HG03280 (cell line): Measurements from ENCODE around the gene COPS3.
"Not testable (repeated sequence)": the region's sequence is repeated elsewhere in the genome, so short reads cannot be mapped to it uniquely, and the experiment has no call there.

Experiments
- ATAC-seq: cut with Tn5 transposase; IDR thresholded peaks from one replicate; pipeline ENCODE4 v1.9.1; 2021; ENCODE audit warnings: mild to moderate bottlenecking, moderate library complexity; ENCODE audit not compliant: unreplicated experiment

COPS3 gene

GRCh38 chr17:17303010-17303846 lies 22.2 kb upstream of the COPS3 start, which contains the start of gene NT5M:
Gene NT5M, plus strand, starts transcription at chr17:17303373. Its CDS starts 178 bp downstream, at chr17:17303551.
- ATAC-seq: peak; percentile 62

DNA sequence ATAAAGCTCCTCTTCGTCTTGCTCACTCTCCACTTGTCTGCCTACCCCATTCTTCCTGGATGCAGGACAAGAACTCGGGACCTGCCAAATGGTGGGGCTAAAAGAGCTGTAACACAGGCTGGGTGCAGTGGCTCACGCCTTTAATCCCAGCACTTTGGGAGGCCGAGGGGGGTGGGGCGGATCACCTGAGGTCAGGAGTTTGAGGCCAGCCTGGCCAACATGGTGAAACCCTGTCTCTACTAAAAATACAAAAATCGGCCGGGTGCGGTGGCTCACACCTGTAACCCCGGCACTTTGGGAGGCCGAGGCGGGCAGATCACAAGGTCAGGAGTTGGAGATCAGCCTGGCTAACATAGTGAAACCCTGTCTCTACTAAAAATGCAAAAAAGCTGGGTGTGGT lies 20.6 kb upstream of the COPS3 start:
- not testable (repeated sequence) for ATAC-seq

DNA sequence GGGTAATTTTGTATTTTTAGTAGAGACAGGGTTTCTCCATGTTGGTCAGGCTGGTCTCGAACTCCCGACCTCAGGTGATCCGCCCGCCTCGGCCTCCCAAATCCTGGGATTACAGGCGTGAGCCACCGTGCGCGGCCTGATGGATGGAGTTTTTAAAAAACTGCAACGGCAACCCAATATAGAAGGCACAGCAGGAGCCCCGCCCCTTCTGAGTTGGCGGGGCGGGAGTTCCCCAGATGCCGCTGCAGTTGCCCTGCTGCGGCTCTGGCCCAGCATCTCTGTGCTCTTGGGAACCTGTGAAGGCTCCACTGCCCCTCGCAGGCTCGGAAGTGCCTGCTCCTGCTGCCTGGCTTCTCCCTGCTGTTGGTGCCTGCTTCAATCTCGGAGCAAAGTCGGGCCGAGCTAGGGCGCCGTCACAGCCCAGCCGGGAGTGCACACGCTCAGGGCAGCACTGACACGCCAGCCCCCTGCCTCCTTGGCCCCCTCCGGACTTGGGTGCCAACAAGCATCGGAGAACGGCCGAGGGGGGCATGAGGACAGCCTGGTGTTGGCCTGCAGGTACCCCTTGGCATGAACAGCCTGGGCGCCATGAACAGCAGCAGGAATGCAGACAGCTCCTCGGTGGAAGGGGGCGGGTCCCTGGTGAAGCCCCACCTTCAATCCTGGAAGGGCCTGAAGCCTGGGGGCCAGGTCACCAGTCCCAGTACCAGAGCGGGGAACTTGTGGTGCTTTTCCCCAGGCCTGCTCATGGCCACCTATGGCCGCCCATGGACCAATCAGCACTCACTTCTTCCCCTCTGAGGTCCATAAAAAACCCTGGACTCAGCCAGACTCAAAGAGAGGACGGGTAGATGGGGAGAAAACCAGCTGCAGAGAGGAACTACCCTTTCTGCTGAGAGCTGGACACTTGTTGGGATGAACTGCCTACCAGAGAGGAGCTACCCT lies 19.9 kb upstream of the COPS3 start:
- ATAC-seq: no peak

GRCh38 chr17:17298108-17298507 lies 17.1 kb upstream of the COPS3 start:
- ATAC-seq: no peak

- ATAC-seq: no peak
Measured at GRCh38 chr17:17297217-17297616, 16.2 kb upstream of the COPS3 start.

- no peak for ATAC-seq
Measured at GRCh38 chr17:17295141-17295540, 14.1 kb upstream of the COPS3 start.

GRCh38 chr17:17289701-17290100 lies 8.7 kb upstream of the COPS3 start:
- no peak for ATAC-seq

GRCh38 chr17:17289086-17289485 lies 8.0 kb upstream of the COPS3 start:
- ATAC-seq: no peak

- ATAC-seq: no peak
Measured at GRCh38 chr17:17285951-17286350, 4.9 kb upstream of the COPS3 start.

DNA sequence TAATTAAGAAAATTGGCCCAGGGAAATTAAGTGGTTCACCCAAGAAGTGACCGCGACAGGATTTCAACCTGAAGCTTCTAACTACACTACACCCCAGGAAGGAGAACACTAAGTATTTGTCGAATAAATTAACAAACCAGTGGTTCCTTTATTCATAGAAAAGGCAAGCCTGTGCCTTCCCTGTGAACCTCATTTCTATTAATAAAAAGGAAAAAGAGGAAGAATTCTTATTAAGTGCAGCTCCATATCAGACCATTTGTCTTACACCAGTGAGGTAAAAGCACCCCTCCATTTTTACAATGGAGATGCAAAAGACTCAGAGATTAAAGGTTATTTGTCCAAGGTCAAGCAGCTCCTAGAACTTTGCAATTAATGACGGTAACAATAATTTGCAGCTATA lies 1.7 kb downstream of the COPS3 start:
- no peak for ATAC-seq

- ATAC-seq: not testable (repeated sequence)
Measured at GRCh38 chr17:17277431-17277830, 3.6 kb downstream of the COPS3 start.

- no peak for ATAC-seq
Measured at GRCh38 chr17:17275971-17276370, 5.1 kb downstream of the COPS3 start.

DNA sequence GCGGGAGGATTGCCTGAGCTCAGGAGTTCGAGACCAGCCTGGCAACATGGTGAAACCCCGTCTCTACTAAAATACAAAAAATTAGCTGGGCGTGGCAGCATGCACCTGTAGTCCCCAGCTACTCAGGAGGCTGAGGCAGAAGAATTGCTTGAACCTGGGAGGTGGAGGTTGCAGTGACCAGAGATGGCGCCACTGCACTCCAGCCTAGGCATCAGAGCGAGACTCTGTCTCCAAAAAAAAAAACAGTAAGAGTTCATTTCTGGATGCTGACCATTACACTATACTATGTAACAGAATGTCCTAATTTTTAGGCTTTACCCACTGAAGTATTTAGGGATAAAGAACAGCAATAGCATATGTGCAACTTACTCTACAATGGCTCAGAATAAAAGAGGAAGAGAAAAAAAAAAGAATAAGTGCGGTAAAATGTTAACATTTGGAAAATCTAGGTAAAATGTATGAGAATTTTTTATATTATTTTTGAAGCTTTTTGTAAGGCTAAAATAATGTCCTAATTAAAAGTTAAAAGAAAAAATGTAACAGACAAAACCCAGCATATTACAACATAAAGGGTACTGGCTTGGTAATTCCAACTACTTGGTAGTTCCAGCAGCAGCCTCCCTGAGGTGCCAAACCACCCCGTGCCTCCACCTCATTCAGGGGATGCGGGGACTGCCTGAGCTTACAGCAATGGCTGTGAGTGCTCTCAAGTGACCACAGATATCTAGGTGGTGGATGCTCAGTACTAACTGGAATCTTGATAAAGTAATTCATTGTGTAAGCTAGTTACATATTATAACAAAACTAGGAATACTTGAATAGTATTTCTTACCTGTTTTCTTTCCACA lies 10.9 kb downstream of the COPS3 start:
- no peak for ATAC-seq

DNA sequence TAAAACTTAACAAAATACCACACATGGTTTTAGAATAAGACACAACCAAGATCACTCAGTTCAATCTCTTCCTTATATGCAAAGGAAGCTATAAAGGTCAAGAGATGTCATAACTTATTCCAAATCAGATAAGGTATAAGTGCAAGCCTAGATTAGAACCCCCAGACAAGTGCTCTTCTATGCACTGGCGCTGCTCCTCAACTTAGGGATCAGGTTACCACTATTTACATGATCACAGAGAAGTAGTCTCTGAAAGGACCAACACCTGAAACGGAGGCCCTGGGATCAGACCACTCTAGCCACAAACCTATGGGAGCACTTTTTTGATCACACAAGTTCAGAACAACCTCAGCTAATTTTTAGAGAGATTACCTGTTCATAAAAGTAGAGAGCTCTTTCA lies 16.6 kb downstream of the COPS3 start:
- no peak for ATAC-seq

GRCh38 chr17:17258998-17259397 lies 22.0 kb downstream of the COPS3 start:
- no peak for ATAC-seq

- no peak for ATAC-seq
Measured at GRCh38 chr17:17258011-17258410, 23.0 kb downstream of the COPS3 start.

GRCh38 chr17:17256316-17256715 lies 24.7 kb downstream of the COPS3 start:
- ATAC-seq: no peak

DNA sequence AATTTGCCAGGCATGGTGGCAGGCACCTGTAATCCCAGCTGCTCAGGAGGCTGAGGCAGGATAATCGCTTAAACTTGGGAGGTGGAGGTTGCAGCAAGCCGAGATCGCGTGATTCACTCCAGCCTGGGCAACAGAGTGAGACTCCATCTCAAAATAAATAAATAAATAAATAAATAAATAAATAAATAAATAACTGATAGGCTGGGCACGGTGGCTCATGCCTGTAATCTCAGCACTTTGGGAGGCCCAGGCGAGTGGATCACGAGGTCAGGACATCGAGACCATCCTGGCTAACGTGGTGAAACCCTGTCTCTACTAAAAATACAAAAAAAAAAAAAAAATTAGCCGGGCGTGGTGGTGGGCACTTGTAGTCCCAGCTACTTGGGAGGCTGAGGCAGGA lies 25.4 kb downstream of the COPS3 start:
- ATAC-seq: not testable (repeated sequence)

GRCh38 chr17:17254036-17254435 lies 27.0 kb downstream of the COPS3 start:
- ATAC-seq: no peak

GRCh38 chr17:17253406-17253805 lies 27.6 kb downstream of the COPS3 start:
- no peak for ATAC-seq

GRCh38 chr17:17252149-17252661 lies 28.8 kb downstream of the COPS3 start:
- ATAC-seq: no peak
